HCT116 (cell line): ENCODE measurements around the gene UPF1. TPM values are rescaled to one million over a fixed set of nuclear protein-coding genes. Genes with fewer than 3 reads are reported as not detected.
A peak's percentile ranks its signal among the peaks of the same experiment; 100 is the strongest.

ENCODE experiments used
- ATAC-seq: fragments of 200-7000 bp; cut with Tn5 transposase; 2 replicates; pipeline ENCODE4 v1.9.1; 2020; ENCODE audit warnings: mild to moderate bottlenecking, moderate library complexity
- BruUV-seq: library from RNA; stranded (reverse); fragments of 400-500 nt; replicated peaks from 2 replicates; lab custom pipeline; 2021; lab: Mats Ljungman, UMichigan
- CTCF ChIA-PET: fragments of 300-600 bp; sonication (Branson Sonifier 250); formaldehyde crosslinking; loops from one replicate; lab custom pipeline; 2021; ENCODE audit warnings: antibody characterized with exemption; lab: Charles Lee
- POLR2A ChIA-PET: fragments of 300-600, 350-600 bp; sonication (Branson Sonifier 250); formaldehyde crosslinking; loops from one replicate; lab custom pipeline; 2021; ENCODE audit warnings: antibody characterized with exemption; lab: Charles Lee
- RAD21 ChIA-PET, 2 experiments: fragments of 300-600 bp; sonication (Branson Sonifier 250); formaldehyde crosslinking; loops; one replicate each; lab custom pipeline; 2023; ENCODE audit warnings: low total read pairs in 2 of 2; ENCODE audit not compliant: uncharacterized antibody in 2 of 2, unreplicated experiment in 2 of 2, low non-redundant PET in 1 of 2; lab: Charles Lee
- DNase-seq: peaks from one replicate; pipeline ENCODE4 v3.0.0-alpha.2; 2010; ENCODE audit warnings: low read depth, low spot score
- H2AFZ ChIP-seq: fragments of 200-600 bp; shearing (Covaris generic), sonication (generic); 2 replicates; pipeline ENCODE4 v1.6.1; 2017; ENCODE audit warnings: low read depth, mixed run types, mixed read lengths, antibody characterized with exemption, low read length; ENCODE audit not compliant: poor library complexity, severe bottlenecking
- H3K27ac ChIP-seq: 2 replicates; pipeline ENCODE4 v1.5.1; 2012; ENCODE audit warnings: low read depth, low read length
- H3K27me3 ChIP-seq: fragments of 200-600 bp; sonication (generic); 2 replicates; pipeline ENCODE4 v1.6.1; 2016; ENCODE audit warnings: mixed run types, low read length, mixed read lengths; ENCODE audit not compliant: insufficient read depth
- H3K36me3 ChIP-seq, 2 experiments: fragments of 200-500 bp in 1 of 2; fragments of 200-600 bp in 1 of 2; sonication (Bioruptor generic) in 1 of 2; sonication (generic) in 1 of 2; 2 replicates each; pipeline versions ENCODE4 v1.5.1 to v1.6.1; 2014 to 2016; ENCODE audit warnings: low read length in 2 of 2, inconsistent platforms in 1 of 2, mixed read lengths in 1 of 2, mixed run types in 1 of 2; ENCODE audit not compliant: insufficient read depth in 2 of 2, control insufficient read depth in 1 of 2
- H3K4me1 ChIP-seq, 2 experiments: fragments of 200-600 bp in 1 of 2; sonication (generic) in 1 of 2; 2 replicates each; pipeline versions ENCODE4 v1.5.1 to v1.6.1; 2012 to 2017; ENCODE audit warnings: low read length in 2 of 2, inconsistent platforms in 1 of 2, mild to moderate bottlenecking in 1 of 2, mixed read lengths in 1 of 2, mixed run types in 1 of 2, moderate library complexity in 1 of 2; ENCODE audit not compliant: insufficient read depth in 2 of 2, control insufficient read depth in 1 of 2
- H3K4me2 ChIP-seq: fragments of 200-600 bp; sonication (generic); 2 replicates; pipeline ENCODE4 v1.6.1; 2017; ENCODE audit warnings: mixed run types, low read length, mixed read lengths
- H3K4me3 ChIP-seq, 2 experiments: fragments of 200-600 bp in 1 of 2; sonication (generic) in 1 of 2; replicated peaks in 1 of 2; 2 replicates each; pipeline ENCODE4 v1.5.1; 2011 to 2016; ENCODE audit warnings: low read length in 2 of 2, control low read depth in 1 of 2, low read depth in 1 of 2, mild to moderate bottlenecking in 1 of 2, mixed read lengths in 1 of 2, mixed run types in 1 of 2
- H3K79me2 ChIP-seq: fragments of 200-600 bp; sonication (generic); 2 replicates; pipeline ENCODE4 v1.6.1; 2017; ENCODE audit warnings: mild to moderate bottlenecking, mixed run types, low read length, moderate library complexity, mixed read lengths; ENCODE audit not compliant: insufficient read depth
- H3K9ac ChIP-seq: fragments of 200-600 bp; sonication (generic); 2 replicates; pipeline ENCODE4 v1.6.1; 2016; ENCODE audit warnings: low read length, mixed read lengths
- H3K9me2 ChIP-seq: fragments of 200-600 bp; sonication (generic), shearing (Covaris generic); 2 replicates; pipeline ENCODE4 v1.6.1; 2017; ENCODE audit warnings: mixed run types, mild to moderate bottlenecking, moderate library complexity; ENCODE audit not compliant: insufficient read depth
- H3K9me3 ChIP-seq, 2 experiments: fragments of 200-500 bp in 1 of 2; fragments of 200-600 bp in 1 of 2; sonication (Bioruptor generic) in 1 of 2; sonication (generic) in 1 of 2; 2 replicates each; pipeline ENCODE4 v1.6.1; 2014 to 2017; ENCODE audit warnings: low read length in 2 of 2, mixed read lengths in 2 of 2, inconsistent platforms in 1 of 2, low read depth in 1 of 2, mild to moderate bottlenecking in 1 of 2, mixed run types in 1 of 2, moderate library complexity in 1 of 2; ENCODE audit not compliant: control insufficient read depth in 1 of 2, insufficient read depth in 1 of 2
- H4K20me1 ChIP-seq: fragments of 200-600 bp; sonication (generic), shearing (Covaris generic); 2 replicates; pipeline ENCODE4 v1.6.1; 2017; ENCODE audit warnings: mixed run types, mild to moderate bottlenecking, moderate library complexity; ENCODE audit not compliant: insufficient read depth
- ATF3 ChIP-seq: IDR thresholded peaks from 2 replicates; pipeline ENCODE4 v1.6.1; 2012
- CBX3 ChIP-seq: IDR thresholded peaks from 2 replicates; pipeline ENCODE4 v1.6.1; 2012; ENCODE audit warnings: low read depth
- CEBPB ChIP-seq: IDR thresholded peaks from 2 replicates; pipeline ENCODE4 v1.6.1; 2012; ENCODE audit warnings: low read depth
- CTCF ChIP-seq, 3 experiments: fragments of 200-600 bp in 1 of 3; sonication (generic) in 1 of 3; IDR thresholded peaks in 2 of 3; conservative IDR thresholded peaks in 1 of 3; 2 replicates each; pipeline ENCODE4 v1.5.1; 2012 to 2017; ENCODE audit warnings: low read depth in 2 of 3, low read length in 2 of 3, antibody characterized with exemption in 1 of 3, borderline replicate concordance in 1 of 3, control low read depth in 1 of 3, mild to moderate bottlenecking in 1 of 3, mixed read lengths in 1 of 3, mixed run types in 1 of 3, moderate library complexity in 1 of 3; ENCODE audit not compliant: insufficient read depth in 1 of 3
- ELF1 ChIP-seq: IDR thresholded peaks from 2 replicates; pipeline ENCODE4 v1.6.1; 2012; ENCODE audit warnings: low read depth, borderline replicate concordance
- EZH2 ChIP-seq: fragments of 200-600 bp; sonication (generic); IDR thresholded peaks from 2 replicates; pipeline ENCODE4 v1.6.1; 2017; ENCODE audit warnings: antibody characterized with exemption, mixed run types
- MAX ChIP-seq: IDR thresholded peaks from 2 replicates; pipeline ENCODE4 v1.6.1; 2012
- POLR2AphosphoS5 ChIP-seq: IDR thresholded peaks from 2 replicates; pipeline ENCODE4 v1.6.1; 2011; ENCODE audit warnings: mild to moderate bottlenecking, low read depth, low read length, moderate library complexity
- RAD21 ChIP-seq: IDR thresholded peaks from 2 replicates; pipeline ENCODE4 v1.6.1; 2012; ENCODE audit warnings: low read depth, mild to moderate bottlenecking
- SRF ChIP-seq: IDR thresholded peaks from 2 replicates; pipeline ENCODE4 v1.6.1; 2012; ENCODE audit warnings: low read depth
- TCF7L2 ChIP-seq: IDR thresholded peaks from 2 replicates; pipeline ENCODE4 v1.7.0; 2011; ENCODE audit warnings: borderline replicate concordance, inconsistent platforms; ENCODE audit not compliant: insufficient read depth, insufficient read length; ENCODE audit errors: extremely low read depth
- YY1 ChIP-seq: IDR thresholded peaks from 2 replicates; pipeline ENCODE4 v1.6.1; 2011; ENCODE audit warnings: low read length, low read depth, moderate library complexity, mild to moderate bottlenecking; ENCODE audit not compliant: insufficient replicate concordance; ENCODE audit errors: extremely low read depth
- ZBTB33 ChIP-seq: IDR thresholded peaks from 2 replicates; pipeline ENCODE4 v1.6.1; 2011; ENCODE audit warnings: mild to moderate bottlenecking, low read length, moderate library complexity; ENCODE audit not compliant: insufficient replicate concordance; ENCODE audit errors: extremely low read depth
- ZFX ChIP-seq: fragments of 450-650 bp; IDR thresholded peaks from 2 replicates; pipeline ENCODE4 v1.6.1; 2017
- ZNF274 ChIP-seq: fragments of 200-500 bp; sonication (Bioruptor generic); IDR thresholded peaks from 2 replicates; pipeline ENCODE4 v1.6.1; 2014; ENCODE audit warnings: mild to moderate bottlenecking, low read depth, low read length, inconsistent platforms
- intact Hi-C: fragments of 100-400 bp; cut with micrococcal nuclease; formaldehyde crosslinking; loops from 2 replicates; pipeline ENCODE4 v1.10.0; 2022
- total RNA-seq: library from RNA; stranded (reverse); gene quantifications from one replicate; pipeline ENCODE4 v1.2.1, GENCODE V29; 2021; ENCODE audit not compliant: unreplicated experiment

UPF1 gene
- total RNA-seq, 1 experiment from 2014 or later: 78.5 TPM

- Histone ChIP-seq H3K4me1 (peaks cover 5 to 16% of the 10 kb centered on the region in 2 experiments; a peak in 3 of 4 replicates), H3K27me3 (no peaks in the 10 kb centered on the region), H3K9me3 (peaks cover 0 to 9% of the 10 kb centered on the region in 2 experiments; a peak in 1 of 4 replicates), H3K9ac (no peak overlapping the region), H3K9me2 (no peaks in the 10 kb centered on the region), H3K79me2 (no peaks in the 10 kb centered on the region), H3K27ac (no peak overlapping the region; the same call in 1 of the 2 replicates), H3K36me3 (no peaks in the 10 kb centered on the region), H4K20me1 (no peaks in the 10 kb centered on the region), H2AFZ (no peak overlapping the region), H3K4me2 (no peak overlapping the region), H3K4me3 (no peak overlapping the region)
- intact Hi-C loops: no loop called here
- no TSS peak for BruUV-seq
- peak; percentile 34 for ATAC-seq
- ChIA-PET RAD21 (interaction anchor here in 1 of 2 experiments (0.9 kb wide), 1 partner anchor 108 kb away, joined by 4 read pairs; no protein-coding TSS in a partner anchor), POLR2A (no interaction called here), CTCF (interaction anchor here (1.7 kb wide), 1 partner anchor 32 kb away, joined by 6 read pairs; no protein-coding TSS in a partner anchor)
- TF ChIP-seq RAD21: no peak
- no peak for TF ChIP-seq YY1
- no peak for TF ChIP-seq EZH2
- TF ChIP-seq CBX3: no peak
- TF ChIP-seq ZBTB33: no peak
- no peak for TF ChIP-seq TCF7L2
- TF ChIP-seq MAX: no peak
- no peak for TF ChIP-seq POLR2AphosphoS5
- TF ChIP-seq CEBPB: no peak
- no peak for TF ChIP-seq ZFX
- TF ChIP-seq ZNF274: no peak
- TF ChIP-seq ATF3: no peak
- TF ChIP-seq CTCF (IDR thresholded peaks at IDR 0.05 in 2 of 3, conservative IDR thresholded peaks at IDR 0.05 in 1 of 3; ENCODE audit: borderline replicate concordance in 1 of 3, insufficient read depth in 1 of 3, low read depth in 2 of 3, low read length in 2 of 3): no peak
- TF ChIP-seq SRF: no peak
- TF ChIP-seq ELF1: no peak
- no peak for DNase-seq
These were observed 47.3 kb downstream of the UPF1 start for GRCh38 chr19:18878858-18879578.
